NCI-H2029 treated with DMSO at 0.1 percent for 48 hours (cell line): ENCODE results near the gene GTF2H4.

Source experiments
- DNase-seq: peaks from one replicate; lab custom pipeline; 2025; lab: John Stamatoyannopoulos, UW

Gene GTF2H4

GRCh38 chr6:30882759-30883684, 25.0 kb upstream of the GTF2H4 start:
- peak; percentile 51 for DNase-seq

GRCh38 chr6:30883685-30884520, 24.1 kb upstream of the GTF2H4 start, which contains the start of gene DDR1:
TSS of gene DDR1 (plus strand) at chr6:30884519. CDS start at chr6:30888730, 4,211 bp downstream.
- DNase-seq = peak; percentile 27

GRCh38 chr6:30884521-30885480, 23.2 kb upstream of the GTF2H4 start:
- peak; percentile 34 for DNase-seq

GRCh38 chr6:30885481-30885998, 22.5 kb upstream of the GTF2H4 start:
- peak; percentile 61 for DNase-seq

- DNase-seq = peak; percentile 48
Measured at GRCh38 chr6:30885999-30886896, 21.8 kb upstream of the GTF2H4 start.

- DNase-seq = no peak
Measured at GRCh38 chr6:30886897-30887255, 21.1 kb upstream of the GTF2H4 start.

GRCh38 chr6:30887901-30888815, 19.8 kb upstream of the GTF2H4 start:
- no peak for DNase-seq

GRCh38 chr6:30888816-30889495, 19.1 kb upstream of the GTF2H4 start:
- DNase-seq = no peak

- DNase-seq = no peak
Measured at GRCh38 chr6:30889496-30889885, 18.5 kb upstream of the GTF2H4 start.

GRCh38 chr6:30889921-30890645, 17.9 kb upstream of the GTF2H4 start:
- peak; percentile 44 for DNase-seq

- DNase-seq = no peak
Measured at GRCh38 chr6:30890646-30891449, 17.2 kb upstream of the GTF2H4 start.

- no peak for DNase-seq
Measured at GRCh38 chr6:30891450-30891723, 16.6 kb upstream of the GTF2H4 start.

GRCh38 chr6:30891816-30892538, 16.0 kb upstream of the GTF2H4 start:
- DNase-seq = no peak

- no peak for DNase-seq
Measured at GRCh38 chr6:30893001-30893591, 14.9 kb upstream of the GTF2H4 start.

GRCh38 chr6:30893666-30894065, 14.3 kb upstream of the GTF2H4 start:
- no peak for DNase-seq

GRCh38 chr6:30894381-30894780, 13.6 kb upstream of the GTF2H4 start:
- no peak for DNase-seq
